Stimulated activated naive CD8-positive, alpha-beta T cell treated with anti-CD3 and anti-CD28 coated beads, Interleukin-15, Interleukin-2, amounts not matched to agents 100 U/mL and 50 U/mL, for 24 hours (primary cell): ENCODE data around the gene KDELR1.
A peak's percentile ranks its signal among the peaks of the same experiment; 100 is the strongest.
"Not testable (repeated sequence)": the region's sequence is repeated elsewhere in the genome, so short reads cannot be mapped to it uniquely, and the experiment has no call there.

Source experiments
- ATAC-seq: fragments of 150-1000 bp; cut with Tn5 transposase; one replicate; pipeline ENCODE4 v1.10.0; 2021
- DNase-seq: peaks from one replicate; pipeline ENCODE4 v3.0.0; 2021

KDELR1 gene

DNA sequence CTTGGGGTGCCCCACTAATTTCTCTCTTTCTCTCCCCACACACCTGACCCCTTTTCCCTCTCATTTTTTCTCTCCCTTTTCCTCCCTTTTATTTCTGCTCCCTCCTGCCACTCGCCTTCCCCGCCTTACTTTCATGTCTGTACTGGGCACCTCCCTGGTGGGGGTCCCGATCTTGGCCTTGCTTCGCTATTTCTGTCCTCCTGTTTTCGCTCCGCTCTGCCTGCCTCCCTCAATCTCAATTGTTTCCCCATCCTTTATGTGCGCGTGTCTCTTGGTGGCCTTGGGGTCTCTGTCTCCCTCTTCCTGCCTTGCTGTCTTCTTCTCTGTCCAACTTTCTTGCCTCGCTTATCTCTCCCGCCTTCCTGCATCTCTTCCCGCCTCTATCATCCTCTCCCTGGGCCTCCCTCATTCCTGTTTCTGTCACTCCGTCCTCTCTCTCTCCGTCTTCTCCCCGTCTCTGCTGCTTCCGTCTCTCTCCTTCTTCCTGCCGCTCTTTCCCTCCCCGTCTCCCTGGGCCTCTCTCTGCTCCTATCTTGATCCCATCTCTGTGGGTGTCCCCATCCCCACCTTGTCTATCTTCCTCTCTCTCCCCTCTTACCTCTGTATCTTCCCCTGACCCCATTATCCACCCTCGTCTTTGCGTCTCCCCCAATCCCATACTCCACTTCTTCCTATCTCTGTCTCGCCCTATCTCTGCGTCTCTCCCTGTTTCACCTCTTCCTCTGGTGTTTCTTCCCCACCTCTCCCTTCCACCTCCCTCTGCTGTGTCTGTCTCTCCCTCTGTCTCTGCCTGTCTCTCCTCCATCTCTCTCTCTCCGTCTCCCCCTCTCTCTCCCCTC is 6.1 kb upstream of the KDELR1 start:
- no peak for DNase-seq
- ATAC-seq: no peak

DNA sequence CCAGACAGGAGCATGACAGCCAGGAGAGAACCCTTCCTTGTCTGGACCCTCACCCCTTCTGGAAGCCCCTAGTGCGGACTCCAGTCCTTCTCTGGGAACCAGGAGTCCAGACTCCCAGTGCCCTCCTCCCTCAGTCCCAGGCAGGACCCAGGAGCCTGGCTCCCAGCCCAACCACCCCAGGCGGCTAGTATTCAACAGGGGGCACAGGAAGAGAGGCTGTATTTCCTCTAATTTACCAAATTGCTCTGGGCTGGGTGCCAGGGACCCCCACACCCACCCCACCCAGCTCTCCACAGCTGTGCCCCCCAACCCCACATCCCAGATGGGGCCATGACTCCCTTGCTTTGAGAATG is 5.4 kb upstream of the KDELR1 start:
- ATAC-seq (no peak), DNase-seq (no peak)

DNA sequence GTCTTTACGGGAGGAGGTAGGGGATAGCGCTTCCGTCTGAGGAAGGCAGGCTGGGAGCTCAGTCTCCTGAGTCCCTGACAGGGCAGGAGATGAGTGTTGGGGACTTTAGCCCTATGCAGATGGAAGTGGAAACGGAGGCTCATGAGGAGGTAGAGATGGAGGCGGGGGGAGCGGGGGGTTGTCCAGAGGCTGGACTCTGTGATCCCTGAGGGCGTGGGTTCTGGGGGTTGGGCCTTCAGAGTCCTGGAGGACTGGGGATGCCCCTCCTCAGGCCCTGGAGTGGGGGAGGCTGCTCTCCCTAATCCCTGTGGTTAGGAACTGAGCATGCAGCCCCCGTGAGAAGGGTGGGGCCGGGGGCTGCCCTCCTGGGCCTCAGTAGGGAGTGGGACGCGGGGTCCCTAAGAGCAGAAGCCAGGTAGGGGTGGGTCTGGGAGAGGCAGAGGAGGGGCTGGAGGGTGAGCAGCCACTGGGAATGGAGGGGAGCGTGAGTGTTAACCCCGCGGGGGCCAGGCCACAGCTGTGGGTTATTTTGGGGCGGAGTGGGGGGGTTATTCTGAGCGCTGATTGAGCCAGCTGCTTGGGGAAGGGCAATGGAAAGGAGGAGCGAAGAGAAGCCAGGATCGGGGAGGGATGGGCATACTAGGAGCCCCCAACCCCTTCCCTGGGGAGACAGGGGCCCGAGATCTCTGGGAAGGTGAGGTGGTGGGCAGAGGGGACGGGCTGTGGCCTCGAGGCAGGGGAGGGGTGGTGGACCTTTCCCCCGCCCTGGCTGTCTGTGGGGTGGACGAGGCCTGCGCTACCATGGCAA is 4.9 kb upstream of the KDELR1 start:
- ATAC-seq (no peak), DNase-seq (no peak)

GRCh38 chr19:48395499-48395898 is 4.1 kb upstream of the KDELR1 start:
- no peak for ATAC-seq
- DNase-seq: no peak

DNA sequence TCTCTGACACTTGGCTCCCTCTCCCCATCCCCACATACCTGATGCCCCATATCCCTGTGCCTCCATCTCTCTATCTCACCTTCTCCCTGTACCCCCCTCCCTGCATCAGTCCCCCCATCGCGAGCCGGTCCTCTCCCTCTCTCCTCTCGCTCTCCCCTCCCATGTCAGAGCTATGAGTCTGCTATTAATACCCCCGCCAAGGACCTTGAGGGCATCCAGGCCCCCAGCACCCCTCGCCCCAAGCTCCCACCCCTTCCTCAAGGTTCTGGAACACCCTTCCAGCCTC is 3.8 kb upstream of the KDELR1 start:
- ATAC-seq: no peak
- no peak for DNase-seq

DNA sequence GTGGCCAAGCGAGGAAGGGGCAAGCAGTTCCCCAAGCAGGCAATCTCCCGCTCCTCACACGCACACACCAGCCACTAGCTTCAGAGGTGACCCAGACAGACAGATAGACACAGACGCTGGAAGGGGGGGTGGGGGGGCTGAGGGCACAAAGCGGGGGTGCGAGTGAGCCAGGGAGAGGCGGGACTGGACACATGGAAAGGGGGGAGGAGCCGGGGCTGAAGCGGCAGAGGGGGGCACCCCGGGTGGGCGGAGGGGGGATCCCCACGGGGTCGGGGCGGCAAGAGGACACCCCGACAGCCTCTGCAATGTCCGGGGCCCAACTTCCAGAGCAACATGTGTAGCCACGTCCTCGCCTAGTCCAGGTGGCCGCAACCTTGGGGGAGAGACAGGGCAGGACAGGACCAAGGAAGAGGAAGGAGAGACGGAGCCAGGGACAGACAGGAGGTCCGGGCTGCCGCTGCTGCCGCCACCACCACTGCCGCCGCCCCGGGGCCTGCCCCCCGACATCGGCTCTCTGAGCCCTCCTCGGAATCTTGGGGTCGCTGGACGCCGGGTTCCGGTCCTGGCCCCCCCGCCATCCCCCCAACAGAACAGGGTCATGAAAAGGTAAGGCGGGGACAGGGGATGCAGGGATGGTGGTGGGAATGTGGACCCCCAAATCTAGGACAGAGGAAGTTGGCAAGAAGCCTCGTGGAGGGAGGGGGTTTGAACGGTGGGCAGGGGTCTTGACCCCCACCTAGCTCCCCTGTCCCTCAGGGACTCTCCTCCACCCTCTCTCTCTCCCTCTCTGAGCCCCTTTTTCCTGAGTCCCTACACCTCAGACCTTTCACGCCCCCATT is 3.2 kb upstream of the KDELR1 start:
- ATAC-seq: no peak

GRCh38 chr19:48393559-48394330 is 2.4 kb upstream of the KDELR1 start, which contains the start of gene GRIN2D:
Gene GRIN2D, plus strand, starts transcription at chr19:48393668. Its CDS starts 4,725 bp downstream, at chr19:48398393.
- ATAC-seq (no peak), DNase-seq (peak; percentile 37)

More for the DNA sequence above, 3.2 kb upstream of the KDELR1 start:
- DNase-seq: no peak

DNA sequence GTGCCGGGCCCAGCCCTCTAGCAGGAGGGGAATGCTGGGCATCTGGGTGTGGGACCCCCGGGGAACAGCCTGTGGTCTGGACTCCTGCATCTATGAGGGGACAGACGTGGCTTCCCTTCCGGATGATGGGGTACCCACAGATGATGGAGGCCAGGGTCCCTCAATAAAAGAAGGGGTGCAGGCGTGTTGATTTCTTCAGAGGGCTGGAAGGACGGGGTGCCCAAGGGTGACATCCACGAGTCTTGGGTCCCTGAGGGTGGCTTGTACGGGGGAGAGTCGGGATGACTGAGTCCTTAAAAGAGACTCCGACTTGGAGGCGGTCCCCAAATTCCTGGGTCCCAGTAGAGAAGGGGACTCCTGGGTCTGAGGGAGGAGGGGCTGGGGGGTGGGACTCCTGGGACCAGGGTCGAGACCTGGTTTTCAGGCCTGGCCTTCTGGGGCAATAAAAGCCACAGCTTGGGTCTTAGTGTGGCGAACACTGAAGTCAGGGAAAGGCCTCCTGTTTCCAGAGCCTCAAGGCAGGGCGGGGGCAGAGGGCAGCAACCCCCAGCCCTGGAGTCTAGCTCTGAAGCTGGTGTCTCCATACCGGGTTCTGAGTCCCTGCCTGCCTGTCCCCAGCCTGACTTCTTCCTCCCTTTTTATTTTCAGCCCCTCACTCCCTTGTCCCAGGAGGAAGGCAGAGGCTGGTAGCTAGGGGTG is 1.7 kb upstream of the KDELR1 start:
- DNase-seq: no peak

GRCh38 chr19:48392006-48392344 is 624 bp upstream of the KDELR1 start:
- not testable (repeated sequence) for DNase-seq, ATAC-seq

More for the DNA sequence above, 1.7 kb upstream of the KDELR1 start:
- ATAC-seq: no peak

DNA sequence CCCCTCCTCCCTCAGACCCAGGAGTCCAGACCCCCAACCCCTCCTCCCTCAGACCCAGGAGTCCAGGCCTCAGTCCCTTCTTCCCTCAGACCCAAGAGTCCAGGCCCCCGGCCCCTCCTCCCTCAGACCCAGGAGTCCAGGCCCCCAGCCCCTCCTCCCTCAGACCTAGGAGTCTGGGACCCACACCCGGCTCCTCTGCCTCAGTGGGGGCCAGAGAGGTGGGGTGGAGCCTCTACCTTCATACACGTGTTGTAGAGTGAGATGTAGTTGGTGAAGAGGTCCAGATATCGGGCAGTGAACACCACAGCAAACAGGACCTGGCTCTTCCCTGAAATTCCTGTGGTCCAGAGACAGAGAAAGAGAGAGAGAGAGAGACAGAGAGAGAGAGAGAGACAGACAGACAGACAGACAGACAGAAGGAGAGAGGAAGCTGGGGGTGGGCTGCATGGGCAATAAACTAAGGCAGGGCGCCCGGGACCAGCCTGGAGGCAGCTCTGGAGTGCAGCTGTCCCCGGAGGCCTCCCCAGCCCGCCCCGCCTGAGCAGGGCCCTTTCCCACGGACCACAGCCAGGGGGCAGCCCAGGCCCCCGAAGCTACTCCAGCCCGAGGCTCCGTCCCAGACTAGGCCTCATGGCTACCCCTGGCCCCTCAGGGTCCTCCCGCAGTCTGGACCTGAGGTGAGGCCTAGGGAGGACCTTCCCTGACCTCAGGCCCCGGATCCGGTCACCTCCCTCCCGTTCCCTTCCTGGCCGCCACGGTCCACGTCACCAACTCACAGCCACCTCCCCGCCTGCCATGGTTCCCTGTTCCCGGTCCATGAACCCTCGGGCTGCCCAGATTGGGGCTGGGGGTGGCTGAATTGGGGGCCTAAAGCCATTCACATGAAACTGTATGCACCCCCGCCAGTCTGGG is 907 bp downstream of the KDELR1 start:
- DNase-seq (peak; percentile 74), ATAC-seq (peak; percentile 69)

- DNase-seq (no peak), ATAC-seq (no peak)
Measured at GRCh38 chr19:48386981-48387380, 4.4 kb downstream of the KDELR1 start.

GRCh38 chr19:48385461-48386087 is 5.8 kb downstream of the KDELR1 start:
- ATAC-seq (no peak), DNase-seq (no peak)

- no peak for DNase-seq
- no peak for ATAC-seq
Measured at GRCh38 chr19:48382286-48382685, 9.1 kb downstream of the KDELR1 start.

DNA sequence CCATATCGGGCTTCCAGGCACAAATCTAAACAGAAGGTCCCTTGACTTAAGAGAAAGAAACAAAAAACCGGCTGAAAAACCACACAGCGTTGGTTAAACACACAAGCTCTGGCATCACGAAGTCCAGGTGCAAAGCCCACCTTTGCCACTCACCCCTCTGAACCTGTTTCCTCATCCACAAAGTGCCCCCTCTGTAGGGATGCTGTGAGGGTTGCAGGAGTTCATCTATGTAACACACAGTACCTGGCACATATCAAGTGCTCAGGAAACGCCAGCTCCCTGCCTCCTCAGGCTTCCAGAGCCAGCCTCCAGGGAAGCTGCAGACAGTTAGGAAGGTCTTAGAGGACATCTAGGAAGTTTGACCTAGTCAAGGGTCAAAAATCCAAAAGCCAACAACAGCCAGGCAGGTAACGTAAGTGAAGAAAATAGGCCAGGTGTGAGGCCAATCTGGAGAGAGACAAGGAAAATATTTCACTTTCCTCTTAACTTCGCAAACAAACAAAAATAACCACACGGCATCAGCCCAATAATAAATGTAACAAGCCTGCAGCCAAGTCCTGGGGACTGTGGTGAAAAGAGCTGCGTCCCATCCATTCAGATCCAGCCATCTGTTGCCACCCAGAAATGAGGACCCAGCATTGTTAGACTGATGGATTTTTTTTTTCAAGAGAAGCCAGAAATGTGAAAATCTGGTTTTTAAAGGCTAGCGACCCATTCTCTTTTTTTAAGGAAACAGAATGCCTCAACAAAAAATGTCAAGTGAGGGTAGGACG is 10.0 kb downstream of the KDELR1 start:
- DNase-seq: no peak
- no peak for ATAC-seq

- DNase-seq: no peak
- ATAC-seq: no peak
Measured at GRCh38 chr19:48379058-48379457, 12.3 kb downstream of the KDELR1 start.

DNA sequence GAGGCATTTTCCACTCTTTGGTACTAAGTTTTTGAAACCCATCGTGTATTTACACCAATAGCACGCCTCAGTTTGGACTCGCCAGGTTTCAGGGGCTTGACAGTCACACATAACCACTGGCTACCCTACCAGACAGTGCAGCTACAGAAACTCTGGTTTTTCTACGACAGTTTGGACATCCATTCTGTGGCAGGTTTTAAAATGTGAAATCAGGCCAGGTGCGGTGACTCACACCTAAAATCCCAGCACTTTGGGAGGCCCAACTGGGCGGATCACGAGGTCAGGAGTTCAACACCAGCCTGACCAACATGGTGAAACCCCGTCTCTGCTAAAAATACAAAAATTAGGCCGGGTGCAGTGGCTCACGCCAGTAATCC is 13.2 kb downstream of the KDELR1 start:
- ATAC-seq: no peak
- DNase-seq: no peak

- no peak for ATAC-seq
- no peak for DNase-seq
Measured at GRCh38 chr19:48373567-48373966, 17.8 kb downstream of the KDELR1 start.

- DNase-seq (no peak), ATAC-seq (peak; percentile 6)
Measured at GRCh38 chr19:48372904-48373303, 18.4 kb downstream of the KDELR1 start.

DNA sequence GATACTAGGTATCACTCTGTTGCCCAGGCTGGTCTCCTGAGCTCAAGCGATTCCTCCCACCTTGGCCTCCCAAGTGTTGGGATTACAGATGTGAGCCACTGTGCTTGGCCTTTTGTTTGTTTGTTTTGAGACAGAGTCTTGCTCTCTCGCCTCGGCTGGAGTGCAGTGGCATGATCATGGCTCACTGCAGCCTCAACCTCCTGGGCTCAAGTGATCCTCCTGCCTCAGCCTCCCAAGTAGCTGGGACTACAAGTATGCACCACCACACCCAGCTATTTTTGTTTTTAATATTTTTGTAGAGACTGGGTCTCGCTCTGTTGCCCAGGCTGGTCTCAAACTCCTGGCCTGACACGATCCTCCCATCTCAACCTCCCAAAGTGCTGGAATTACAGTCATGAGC is 19.6 kb downstream of the KDELR1 start:
- DNase-seq, ATAC-seq: not testable (repeated sequence)
